ENCODE results near the gene CPSF2.
"Not testable (repeated sequence)": the region's sequence is repeated elsewhere in the genome, so short reads cannot be mapped to it uniquely, and the experiment has no call there.

CPSF2 gene

DNA sequence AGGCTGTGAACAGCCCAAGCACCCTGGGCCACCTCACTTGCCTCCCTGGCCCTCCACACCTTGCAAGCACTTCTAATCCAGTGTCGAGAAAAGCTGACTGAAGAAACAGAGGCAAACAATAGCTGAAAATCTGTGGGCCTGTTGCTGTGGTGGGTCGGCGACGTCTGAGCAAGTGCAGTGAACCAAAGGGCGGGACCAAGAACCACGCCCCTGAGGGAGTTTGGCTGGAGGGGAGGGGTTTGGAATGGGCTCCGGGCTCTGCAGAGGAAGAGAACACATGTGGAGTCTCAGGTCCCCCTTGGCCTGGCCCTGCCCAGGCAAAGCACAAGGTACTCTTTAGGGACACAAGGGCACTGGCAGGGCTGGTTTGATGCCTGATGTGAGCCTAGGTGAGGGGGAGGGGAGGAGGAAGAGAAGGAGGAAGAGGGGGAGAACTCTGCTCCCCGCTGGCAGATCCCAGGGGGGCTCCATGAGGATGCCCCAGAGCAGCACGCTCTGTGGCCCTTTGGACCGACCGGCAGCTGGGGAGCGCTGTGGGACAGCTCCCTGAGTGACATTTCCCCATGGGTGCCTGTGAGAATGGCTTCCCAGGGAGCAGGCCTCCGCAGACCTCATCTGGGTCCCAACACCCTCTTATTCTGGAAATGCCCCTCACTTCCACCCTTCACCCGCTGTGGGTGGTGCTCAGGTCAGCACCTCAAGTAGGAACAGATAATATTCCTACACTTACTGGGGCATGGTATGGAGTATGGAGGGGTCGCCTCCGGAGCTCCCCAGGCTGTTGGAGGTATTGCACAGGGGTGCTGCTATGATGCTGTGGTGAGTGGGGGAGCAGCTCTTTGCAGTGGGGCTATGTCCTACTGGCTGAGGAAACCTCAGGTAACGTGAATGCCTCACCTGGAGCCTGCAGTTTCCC is 85.5 kb downstream of the CPSF2 start:
- no peak for DNase-seq (ENCODE audit: low spot score)
- TF ChIP-seq, protein P1, sequence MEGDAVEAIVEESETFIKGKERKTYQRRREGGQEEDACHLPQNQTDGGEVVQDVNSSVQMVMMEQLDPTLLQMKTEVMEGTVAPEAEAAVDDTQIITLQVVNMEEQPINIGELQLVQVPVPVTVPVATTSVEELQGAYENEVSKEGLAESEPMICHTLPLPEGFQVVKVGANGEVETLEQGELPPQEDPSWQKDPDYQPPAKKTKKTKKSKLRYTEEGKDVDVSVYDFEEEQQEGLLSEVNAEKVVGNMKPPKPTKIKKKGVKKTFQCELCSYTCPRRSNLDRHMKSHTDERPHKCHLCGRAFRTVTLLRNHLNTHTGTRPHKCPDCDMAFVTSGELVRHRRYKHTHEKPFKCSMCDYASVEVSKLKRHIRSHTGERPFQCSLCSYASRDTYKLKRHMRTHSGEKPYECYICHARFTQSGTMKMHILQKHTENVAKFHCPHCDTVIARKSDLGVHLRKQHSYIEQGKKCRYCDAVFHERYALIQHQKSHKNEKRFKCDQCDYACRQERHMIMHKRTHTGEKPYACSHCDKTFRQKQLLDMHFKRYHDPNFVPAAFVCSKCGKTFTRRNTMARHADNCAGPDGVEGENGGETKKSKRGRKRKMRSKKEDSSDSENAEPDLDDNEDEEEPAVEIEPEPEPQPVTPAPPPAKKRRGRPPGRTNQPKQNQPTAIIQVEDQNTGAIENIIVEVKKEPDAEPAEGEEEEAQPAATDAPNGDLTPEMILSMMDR (IDR thresholded peaks at IDR 0.05; ENCODE audit: extremely low read depth, missing control alignments): no peak

DNA sequence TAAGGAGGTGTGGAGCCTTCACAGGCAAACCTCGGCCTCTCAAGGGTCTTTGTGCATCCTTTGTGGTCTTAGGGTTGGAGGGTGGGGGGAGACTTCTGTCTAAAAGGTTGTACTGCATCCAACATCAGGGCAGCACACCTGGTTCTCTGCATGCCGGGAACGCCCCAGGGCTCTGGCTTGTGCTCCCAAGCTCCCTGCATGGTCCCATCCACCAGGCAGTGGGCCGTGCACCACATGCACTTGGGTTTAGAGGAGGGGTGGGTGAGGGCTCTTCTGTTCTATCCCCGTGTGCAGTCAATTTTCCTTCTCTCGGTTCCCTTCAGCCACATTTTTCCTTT is 86.1 kb downstream of the CPSF2 start:
- DNase-seq (ENCODE audit: low spot score): no peak
- TF ChIP-seq, protein P1 (IDR thresholded peaks at IDR 0.05; ENCODE audit: extremely low read depth, missing control alignments): no peak

DNA sequence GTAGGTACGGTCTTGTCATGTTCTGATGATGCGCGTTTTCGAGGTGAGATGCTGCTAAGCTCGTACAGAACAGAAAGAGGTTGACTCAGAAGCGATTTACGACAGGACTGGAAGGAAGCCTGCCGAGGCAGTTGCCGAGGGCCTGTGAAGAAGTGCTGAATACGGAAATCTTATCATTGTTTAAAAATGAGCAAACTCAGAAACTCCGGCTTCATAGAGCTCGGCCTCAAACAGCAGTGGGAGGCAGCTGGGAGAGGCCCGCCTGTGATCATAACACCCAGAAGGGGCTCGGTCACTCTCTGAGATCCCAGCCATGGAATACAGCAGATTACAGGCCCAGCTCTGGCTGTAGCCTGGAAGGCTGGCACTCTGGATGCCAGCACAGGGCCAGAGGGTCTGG is 87.4 kb downstream of the CPSF2 start:
- DNase-seq (ENCODE audit: low spot score): no peak

DNA sequence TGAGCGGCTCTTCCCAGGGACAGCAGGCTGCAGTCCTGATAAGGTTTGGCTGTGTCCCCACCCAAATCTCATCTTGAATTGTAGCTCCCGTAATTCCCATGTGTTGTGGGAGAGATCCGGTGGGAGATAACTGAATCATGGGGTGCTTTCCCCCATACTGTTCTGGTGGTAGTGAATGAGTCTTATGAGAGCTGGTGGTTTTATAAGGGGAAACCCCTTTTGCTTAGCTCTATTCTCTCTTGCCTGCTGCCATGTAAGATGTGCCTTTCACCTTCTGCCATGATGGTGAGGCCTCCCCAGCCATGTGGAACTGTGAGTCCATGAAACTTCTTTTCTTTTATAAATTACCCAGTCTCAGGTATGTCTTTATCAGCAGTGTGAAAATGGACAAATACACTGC is 91.4 kb downstream of the CPSF2 start:
- not testable (repeated sequence) for DNase-seq (ENCODE audit: low spot score)

More for the DNA sequence above, 87.4 kb downstream of the CPSF2 start:
- TF ChIP-seq, protein P1 (IDR thresholded peaks at IDR 0.05; ENCODE audit: extremely low read depth, missing control alignments): no peak

DNA sequence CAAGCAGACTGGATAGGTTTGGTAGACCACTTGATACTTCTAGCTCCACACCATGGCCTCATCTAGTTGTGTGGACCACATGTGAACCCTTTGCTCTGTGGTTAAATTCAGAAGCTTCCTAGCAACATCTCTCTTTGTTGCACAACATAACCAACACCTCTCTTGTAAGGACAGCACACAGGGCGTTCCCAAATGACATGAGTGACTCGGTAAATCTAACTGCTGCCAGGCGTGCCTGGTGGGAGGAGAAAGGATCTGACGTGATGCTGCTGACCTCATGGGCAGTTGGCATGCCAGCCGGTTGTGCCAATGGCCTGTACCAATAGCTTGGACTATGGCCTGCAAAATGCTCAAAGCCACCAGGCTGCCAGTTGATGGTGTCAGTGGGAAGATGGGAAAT is 93.8 kb downstream of the CPSF2 start:
- no peak for DNase-seq (ENCODE audit: low spot score)
- TF ChIP-seq, protein P1 (IDR thresholded peaks at IDR 0.05; ENCODE audit: extremely low read depth, missing control alignments): no peak

DNA sequence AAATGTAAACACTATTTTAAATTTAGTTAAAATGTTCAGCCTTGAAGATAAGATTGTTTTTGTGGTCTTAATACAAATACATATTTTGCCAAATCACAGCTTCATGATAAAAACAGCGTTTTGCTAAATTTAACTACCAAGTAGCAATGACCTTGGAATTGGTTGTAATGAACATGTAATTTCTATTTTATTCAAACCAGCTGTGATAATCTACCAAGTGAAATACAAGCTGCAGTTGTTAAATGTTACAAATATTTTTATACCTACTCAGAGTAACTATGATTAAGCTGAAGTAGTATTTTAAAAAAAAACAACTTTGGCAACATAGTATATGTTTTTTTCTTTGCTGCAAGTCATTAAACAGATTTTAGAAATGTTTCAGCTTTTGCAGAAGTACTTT is 96.2 kb downstream of the CPSF2 start:
- DNase-seq (ENCODE audit: low spot score): no peak
- TF ChIP-seq, protein P1 (IDR thresholded peaks at IDR 0.05; ENCODE audit: extremely low read depth, missing control alignments): no peak
